ENCODE results near the gene UPF3A.
"Not testable (repeated sequence)": the region's sequence is repeated elsewhere in the genome, so short reads cannot be mapped to it uniquely, and the experiment has no call there.

The UPF3A gene

DNA sequence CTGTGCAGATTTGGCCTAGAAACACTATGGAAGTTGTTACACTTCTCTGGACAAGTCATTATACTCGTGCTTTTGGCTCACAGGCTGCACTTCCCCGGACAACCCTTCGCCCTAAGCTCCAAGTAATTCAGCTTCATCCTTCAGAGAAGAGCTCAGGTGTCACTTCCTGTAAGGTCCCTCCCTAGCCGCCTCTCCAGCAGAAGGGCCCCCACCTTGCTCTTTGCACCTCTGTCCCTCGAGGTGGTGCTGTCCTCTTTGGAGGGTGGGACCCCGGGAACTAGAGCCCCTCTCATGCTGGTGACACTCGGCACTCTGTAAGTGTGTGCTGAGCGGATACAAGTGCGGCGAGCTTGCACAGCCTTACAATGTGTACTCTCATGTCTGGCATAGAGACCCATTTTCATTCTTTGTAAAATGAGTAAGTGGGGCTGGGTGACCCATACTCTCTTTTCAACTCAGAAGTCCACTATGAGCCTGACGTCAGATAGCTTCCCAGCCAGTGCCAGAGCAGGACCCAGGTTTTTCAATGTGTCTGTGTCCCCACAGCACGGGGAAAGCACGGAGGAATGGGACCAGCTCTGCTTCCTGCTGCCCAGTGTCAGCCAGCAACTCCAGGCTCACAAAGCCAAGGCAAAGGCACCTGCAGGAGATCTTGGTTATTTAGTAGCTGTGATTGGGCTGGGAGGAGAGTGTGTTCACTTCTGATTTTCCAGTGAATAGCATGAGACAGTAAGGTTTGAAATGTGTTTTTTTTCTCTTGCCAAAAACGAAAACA, 59.8 kb downstream of the UPF3A start:
- no peak for FAIRE-seq

DNA sequence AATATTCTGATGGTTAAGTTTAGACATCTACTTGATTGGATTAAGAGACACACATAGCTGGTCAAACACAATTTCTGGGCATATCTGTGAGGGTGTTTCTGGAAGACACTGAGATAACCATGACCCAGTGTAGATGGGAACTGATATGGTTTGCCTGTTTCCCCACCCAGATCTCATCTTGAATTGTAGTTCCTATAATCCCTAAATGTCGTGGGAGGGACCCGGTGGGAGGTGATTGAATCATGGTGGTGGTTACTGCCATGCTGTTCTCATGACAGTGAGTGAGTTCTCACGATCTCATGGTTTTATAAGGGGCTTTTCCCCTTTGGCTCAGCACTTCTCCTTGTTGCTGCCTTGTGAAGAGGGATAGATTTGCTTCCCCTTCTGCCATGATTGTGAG, 65.9 kb downstream of the UPF3A start:
- FAIRE-seq = not testable (repeated sequence)

- not testable (repeated sequence) for FAIRE-seq
Observed at GRCh38 chr13:114352763-114353162, 71.4 kb downstream of the UPF3A start.

GRCh38 chr13:114353382-114353781, 72.0 kb downstream of the UPF3A start:
- not testable (repeated sequence) for FAIRE-seq
